ENCODE results near the gene ERRFI1.

Gene ERRFI1

GRCh38 chr1:8003438-8004112 is 22.5 kb downstream of the ERRFI1 start:
- DNase-seq (ENCODE audit: low spot score): no peak

DNA sequence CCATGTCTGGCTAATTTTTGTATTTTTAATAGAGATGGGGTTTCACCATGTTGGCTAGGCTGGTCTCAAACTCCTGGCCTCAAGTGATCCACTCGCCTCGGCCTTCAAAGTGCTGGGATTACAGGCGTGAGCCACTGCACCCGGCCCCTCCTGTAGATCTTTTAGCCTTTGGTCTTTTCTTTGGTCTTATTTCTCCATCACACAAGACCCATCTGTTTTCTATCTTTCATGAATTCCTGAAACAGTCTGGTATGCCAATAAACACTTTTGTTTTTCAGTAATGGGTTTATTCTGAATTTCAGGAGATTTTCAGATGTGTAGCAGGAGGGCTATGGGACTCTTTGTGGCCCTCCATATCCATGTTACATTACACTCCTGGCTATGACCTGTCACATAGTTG is 23.2 kb downstream of the ERRFI1 start:
- DNase-seq (ENCODE audit: low spot score): no peak

DNA sequence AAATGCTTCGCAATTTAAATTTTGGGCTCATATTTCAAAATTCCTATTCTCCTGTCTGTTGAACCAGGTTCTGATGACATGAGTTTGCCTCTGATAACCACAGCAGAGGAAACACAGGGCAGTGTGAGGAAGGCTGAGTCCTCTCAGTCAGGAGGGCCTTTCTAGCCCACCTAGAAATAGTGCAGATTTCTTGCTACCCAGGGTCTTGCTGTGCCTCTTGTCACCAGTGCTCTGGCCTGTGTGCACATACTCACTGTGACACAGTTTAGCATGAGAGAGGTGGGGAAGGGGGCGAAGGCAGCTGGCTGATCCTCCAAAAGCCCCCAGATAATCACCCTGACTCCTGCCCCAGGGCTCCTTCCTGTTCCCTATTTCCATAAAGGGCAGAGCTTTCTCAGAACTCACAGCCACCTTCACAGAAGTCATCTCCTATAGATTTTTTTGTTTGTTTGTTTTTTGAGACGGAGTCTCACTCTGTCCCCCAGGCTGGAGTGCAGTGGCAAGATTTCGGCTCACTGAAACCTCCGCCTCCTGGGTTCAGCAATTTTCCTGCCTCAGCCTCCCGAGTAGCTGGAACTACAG is 23.7 kb downstream of the ERRFI1 start:
- DNase-seq (ENCODE audit: low spot score): no peak

DNA sequence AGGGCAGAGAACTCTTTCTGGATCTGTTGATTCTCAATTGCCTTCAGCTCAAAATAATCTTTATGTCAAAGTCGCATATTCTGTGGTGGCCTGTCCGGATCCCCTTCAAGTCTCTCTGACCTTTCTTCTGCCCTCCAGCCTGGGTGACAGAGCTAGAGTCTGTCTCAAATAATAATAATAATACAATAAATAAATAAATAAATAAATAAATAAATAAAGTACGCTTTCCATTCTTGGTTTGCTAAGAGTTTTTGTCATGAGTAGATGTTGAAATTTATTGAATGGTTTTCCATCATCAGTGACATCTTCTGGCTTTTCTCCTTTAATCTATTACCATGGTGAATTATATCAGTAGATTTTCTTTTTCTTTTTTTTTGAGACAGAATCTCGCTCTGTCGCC is 30.7 kb downstream of the ERRFI1 start:
- no peak for DNase-seq (ENCODE audit: low spot score)

- no peak for DNase-seq (ENCODE audit: low spot score)
These were observed 31.3 kb downstream of the ERRFI1 start for GRCh38 chr1:7994827-7995226.

DNA sequence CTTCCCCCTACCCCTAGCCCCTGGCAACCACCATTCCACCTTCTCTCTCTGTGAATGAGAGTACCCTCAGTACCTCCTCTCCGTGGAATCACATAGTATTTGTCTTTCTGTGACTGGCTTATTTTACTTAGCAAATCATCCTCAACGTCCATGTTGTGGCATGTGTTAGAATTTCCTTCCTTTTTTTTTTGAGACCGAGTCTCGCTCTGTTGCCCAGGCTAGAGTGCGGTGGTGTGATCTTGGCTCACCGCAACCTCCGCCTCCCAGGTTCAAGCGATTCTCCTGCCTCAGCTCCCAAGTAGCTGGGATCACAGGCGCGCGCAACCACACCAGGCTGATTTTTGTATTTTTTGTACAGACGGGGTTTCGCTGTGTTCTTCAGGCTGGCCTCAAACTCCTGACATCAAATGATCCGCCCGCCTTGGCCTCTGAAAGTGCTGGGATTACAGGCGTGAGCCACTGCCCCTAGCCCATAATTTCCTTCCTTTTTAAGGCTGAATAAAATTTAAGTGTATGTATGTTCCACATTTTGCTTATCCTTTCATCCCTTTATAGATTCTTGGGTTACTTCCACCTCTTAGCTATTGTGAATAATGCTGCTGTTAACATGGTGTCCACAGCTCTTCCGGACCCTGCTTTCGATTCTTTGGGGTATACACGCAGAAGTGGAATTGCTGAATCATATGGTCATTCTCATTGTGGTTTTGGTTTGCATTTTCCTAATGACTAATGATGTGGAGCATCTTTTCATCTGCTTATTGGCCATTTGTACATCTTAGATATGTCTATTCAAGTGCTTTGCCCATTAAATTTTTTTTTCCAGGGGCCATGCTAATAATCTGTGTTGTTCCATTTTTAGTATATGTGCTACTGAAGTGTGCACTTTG is 32.3 kb downstream of the ERRFI1 start:
- DNase-seq (ENCODE audit: low spot score): no peak

GRCh38 chr1:7992885-7993284 is 33.2 kb downstream of the ERRFI1 start:
- no peak for DNase-seq (ENCODE audit: low spot score)

- no peak for DNase-seq (ENCODE audit: low spot score)
These were observed 34.3 kb downstream of the ERRFI1 start for GRCh38 chr1:7991504-7992440.

- no peak for DNase-seq (ENCODE audit: low spot score)
These were observed 36.2 kb downstream of the ERRFI1 start for GRCh38 chr1:7989762-7990428.

- DNase-seq (ENCODE audit: low spot score): no peak
These were observed 37.5 kb downstream of the ERRFI1 start for GRCh38 chr1:7988576-7988975.

DNA sequence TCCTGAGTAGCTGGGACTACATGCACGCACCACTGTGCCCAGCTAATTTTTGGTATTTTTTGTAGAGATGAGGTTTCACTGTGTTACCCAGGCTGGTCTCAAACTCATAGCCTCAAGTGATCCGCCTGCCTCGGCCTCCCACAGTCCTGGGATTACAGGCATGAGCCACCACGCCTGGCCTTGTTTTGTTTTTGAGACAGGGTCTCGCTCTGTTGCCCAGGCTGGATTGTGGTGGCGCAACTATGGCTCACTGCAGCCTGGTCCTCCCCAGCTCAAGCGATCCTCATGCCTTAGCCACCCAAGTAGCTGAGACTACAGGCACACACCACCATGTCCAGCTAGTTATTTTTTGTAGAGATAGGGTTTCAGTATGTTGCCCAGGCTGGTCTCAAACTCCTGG is 38.6 kb downstream of the ERRFI1 start:
- DNase-seq (ENCODE audit: low spot score): no peak

DNA sequence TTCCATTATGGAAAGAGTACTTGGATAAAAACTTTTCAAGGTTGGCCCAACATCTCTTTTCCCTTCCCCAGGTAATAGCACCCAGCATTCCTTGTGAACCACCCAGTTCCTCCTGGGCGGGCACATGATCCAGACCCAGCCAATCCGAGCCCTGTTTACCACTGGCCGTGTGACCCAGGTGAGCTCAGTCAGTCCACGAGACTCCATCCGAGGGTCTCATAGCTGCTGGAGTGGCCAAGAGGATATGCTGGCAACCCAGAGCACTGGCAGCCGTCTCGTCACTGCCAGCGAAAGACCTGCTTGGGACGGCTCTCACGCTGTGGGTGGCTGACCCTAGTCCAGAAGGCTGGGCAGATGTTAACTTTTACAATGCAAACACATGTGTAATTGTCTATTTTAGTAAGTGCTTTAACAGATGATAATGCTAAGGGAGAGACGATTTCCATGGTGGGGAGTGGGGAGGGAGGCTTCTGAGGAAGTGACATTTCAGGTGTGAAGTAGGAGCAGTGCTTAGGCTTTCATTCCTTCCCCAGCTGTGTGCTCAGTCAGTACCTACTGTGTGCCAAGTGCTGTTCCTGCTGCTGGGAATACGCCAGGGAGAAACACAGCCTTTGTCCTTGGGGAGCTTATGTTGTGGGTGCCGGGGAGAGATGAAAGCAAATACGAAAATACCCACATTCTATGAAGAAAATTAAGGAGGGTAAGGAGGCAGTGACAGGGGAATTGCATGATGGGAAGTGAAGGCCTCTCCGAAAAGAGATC is 40.1 kb downstream of the ERRFI1 start:
- DNase-seq (ENCODE audit: low spot score): no peak

DNA sequence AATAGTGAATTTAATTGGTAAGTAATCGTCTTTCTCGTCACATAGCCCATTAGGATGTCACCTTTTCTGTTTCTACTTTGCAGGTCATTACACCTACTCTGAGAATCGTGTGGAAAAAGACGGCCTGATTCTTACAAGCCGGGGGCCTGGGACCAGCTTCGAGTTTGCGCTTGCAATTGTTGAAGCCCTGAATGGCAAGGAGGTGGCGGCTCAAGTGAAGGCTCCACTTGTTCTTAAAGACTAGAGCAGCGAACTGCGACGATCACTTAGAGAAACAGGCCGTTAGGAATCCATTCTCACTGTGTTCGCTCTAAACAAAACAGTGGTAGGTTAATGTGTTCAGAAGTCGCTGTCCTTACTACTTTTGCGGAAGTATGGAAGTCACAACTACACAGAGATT is 41.3 kb downstream of the ERRFI1 start:
- DNase-seq (ENCODE audit: low spot score): no peak

DNA sequence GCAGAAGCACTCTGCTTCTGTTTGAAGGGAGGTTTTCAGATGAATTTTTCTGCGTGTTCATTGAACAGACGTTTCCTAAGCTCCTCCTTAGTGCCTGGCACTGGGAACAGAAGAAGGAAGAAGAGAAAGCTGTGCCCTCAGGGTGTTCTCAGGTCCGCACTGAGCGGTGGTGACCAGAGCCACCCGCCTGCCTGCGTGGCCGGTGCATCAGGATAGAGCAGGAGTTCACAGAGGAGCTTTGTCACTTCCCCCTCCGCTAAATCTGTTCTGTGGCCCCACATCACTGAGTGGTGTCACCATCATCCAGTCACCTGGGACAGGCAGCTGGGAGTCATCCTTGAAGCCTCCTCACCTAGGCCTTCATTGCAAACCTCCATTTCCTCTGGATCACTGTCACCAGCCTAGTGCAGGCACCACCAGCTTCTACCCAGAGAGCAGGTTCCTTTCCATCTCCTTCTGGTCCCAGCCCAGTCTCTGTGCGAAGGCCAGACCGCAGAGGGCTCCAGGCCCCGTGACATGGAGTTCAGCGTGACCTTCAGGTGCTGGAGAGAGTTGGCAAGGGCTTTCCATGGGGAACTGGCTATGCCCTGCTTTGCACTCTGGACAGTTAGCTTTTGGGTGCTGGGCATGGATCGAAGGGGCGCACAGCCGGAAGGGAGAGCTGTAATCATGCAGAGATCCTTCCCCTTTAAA is 42.9 kb downstream of the ERRFI1 start:
- no peak for DNase-seq (ENCODE audit: low spot score)

- DNase-seq (ENCODE audit: low spot score): no peak
These were observed 45.1 kb downstream of the ERRFI1 start for GRCh38 chr1:7980984-7981383.

DNA sequence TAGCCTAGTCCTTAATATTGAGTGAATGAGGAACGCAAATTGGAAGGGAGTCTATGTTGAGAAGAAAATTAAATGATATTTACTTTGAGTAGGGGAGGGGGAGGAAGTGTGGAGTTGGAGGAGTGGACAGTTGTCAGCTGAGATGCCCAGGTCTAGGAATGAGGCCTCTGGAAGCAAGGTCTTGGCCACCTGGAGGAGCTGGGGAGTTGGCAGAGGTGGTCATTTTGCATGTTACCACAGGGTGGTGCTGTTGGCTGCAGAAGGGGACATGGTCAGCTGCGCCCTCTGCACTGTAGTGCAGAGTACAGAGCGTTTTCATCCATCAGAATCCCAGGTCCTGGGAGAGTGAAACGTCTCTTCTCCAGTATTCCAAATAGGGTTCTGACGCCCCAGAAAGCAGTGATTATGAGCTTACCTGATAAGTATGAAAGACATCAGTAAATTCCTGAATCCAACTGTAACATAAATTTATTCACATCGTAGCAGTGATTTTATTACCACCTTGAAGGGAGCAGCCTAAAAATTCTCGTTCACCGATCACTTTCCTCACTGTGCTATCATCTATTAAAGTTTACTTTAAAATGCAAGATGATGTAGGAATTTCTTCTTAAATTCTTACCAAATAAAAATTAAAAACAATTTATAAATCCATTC is 50.8 kb downstream of the ERRFI1 start:
- DNase-seq (ENCODE audit: low spot score): peak; percentile 78

DNA sequence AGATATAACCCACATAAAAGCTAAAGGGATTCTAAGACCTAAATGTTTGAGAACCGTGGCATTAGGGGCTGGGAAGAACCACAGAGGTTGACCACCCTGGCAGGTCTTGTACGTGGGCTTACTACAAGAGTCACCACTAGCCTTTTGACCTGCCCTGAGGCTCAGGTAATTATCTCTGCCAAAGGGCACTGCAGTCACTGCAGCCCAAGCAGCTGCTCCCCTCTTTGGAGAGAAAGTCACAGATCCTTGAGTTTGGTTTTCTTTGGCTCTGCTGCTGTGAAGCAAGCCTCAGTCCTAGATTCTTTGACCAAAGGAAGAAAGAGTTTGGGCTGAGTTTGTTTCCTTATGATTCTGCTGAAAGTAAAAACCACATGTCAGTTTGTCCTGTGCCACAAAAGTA is 53.0 kb downstream of the ERRFI1 start:
- DNase-seq (ENCODE audit: low spot score): no peak

DNA sequence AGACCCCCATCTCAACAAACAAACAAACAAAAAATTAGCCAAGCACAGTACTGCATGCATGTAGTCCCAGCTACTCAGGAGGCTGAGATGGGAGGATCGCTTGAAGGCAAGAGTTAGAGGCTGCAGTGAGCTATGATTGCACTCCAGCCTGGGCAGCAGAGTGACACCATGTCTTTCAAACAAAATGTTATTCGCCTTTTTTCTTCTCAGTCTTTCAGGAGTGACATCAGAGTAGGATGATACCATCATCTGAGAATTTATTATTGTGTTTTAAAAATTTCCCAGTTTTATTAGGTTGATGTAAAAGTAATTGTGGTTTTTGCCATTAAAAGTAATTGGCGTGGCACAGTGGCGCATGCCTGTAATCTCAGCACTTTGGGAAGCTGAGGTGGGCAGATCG is 53.8 kb downstream of the ERRFI1 start:
- no peak for DNase-seq (ENCODE audit: low spot score)

DNA sequence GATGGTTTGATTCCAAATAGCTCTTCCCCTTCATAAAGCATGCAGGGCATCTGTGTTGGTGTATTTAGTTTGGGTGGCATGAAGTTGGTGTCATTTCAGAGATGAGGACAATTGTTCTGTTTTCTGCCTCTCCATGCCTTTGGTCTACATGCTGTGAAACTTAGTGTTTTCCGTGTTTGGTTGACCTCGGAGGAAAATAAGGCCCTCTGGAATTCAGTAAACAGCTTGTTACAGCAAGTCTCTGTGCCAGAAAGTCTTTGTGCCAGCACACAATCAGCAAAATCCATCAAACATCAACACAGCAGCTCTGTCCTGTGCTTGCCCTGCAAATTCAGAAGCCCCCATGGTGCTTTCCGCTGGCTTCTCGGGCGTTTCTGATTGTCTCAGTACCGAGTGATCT is 55.1 kb downstream of the ERRFI1 start:
- DNase-seq (ENCODE audit: low spot score): no peak

GRCh38 chr1:7970246-7970645 is 55.9 kb downstream of the ERRFI1 start:
- no peak for DNase-seq (ENCODE audit: low spot score)
